A549 (cell line): ENCODE measurements around the gene PRR12.

Experiments
- BHLHE40 ChIP-seq: IDR thresholded peaks from 2 replicates; pipeline ENCODE4 v1.6.1; 2012; ENCODE audit warnings: low read depth, low read length, inconsistent platforms
- CBX2 ChIP-seq: fragments of 200-600 bp; sonication (generic); IDR thresholded peaks from 2 replicates; pipeline ENCODE4 v1.6.1; 2016; ENCODE audit warnings: low read depth, mild to moderate bottlenecking, borderline replicate concordance
- CTCF ChIP-seq: fragments of >200 bp; sonication (Bioruptor Twin); formaldehyde crosslinking; IDR thresholded peaks from 3 replicates; pipeline ENCODE4 v1.5.1; 2016
- JUN ChIP-seq, 2 experiments: fragments of >200 bp; sonication (Bioruptor Twin); formaldehyde crosslinking; IDR thresholded peaks; 2 replicates in 1 of 2; 3 replicates in 1 of 2; pipeline ENCODE4 v1.6.1; 2016 to 2017
- KDM1A ChIP-seq: fragments of 200-600 bp; sonication (generic); IDR thresholded peaks from 2 replicates; pipeline ENCODE4 v1.6.1; 2016; ENCODE audit warnings: low read depth, mild to moderate bottlenecking
- MAFK ChIP-seq: fragments of 450-650 bp; IDR thresholded peaks from 2 replicates; pipeline ENCODE4 v1.6.1; 2014; ENCODE audit not compliant: partially characterized antibody
- MAX ChIP-seq: IDR thresholded peaks from 2 replicates; pipeline ENCODE4 v1.6.1; 2012
- MYC ChIP-seq: IDR thresholded peaks from 2 replicates; pipeline ENCODE4 v1.6.1; 2012; ENCODE audit warnings: mild to moderate bottlenecking, inconsistent platforms, low read length, improper control_type of control experiment, borderline replicate concordance
- PHF8 ChIP-seq: fragments of 200-600 bp; sonication (generic); IDR thresholded peaks from 2 replicates; pipeline ENCODE4 v1.6.1; 2016; ENCODE audit warnings: low read depth, mild to moderate bottlenecking, antibody characterized with exemption, moderate library complexity, borderline replicate concordance
- RAD21 ChIP-seq, 2 experiments: fragments of >200 bp in 1 of 2; sonication (Bioruptor Twin) in 1 of 2; formaldehyde crosslinking in 1 of 2; IDR thresholded peaks in 1 of 2; conservative IDR thresholded peaks in 1 of 2; 2 replicates in 1 of 2; 3 replicates in 1 of 2; pipeline ENCODE4 v1.6.1; 2012 to 2018; ENCODE audit warnings: inconsistent platforms in 1 of 2
- RFX5 ChIP-seq: fragments of 450-650 bp; IDR thresholded peaks from 2 replicates; pipeline ENCODE4 v1.7.1; 2014; ENCODE audit warnings: antibody characterized with exemption, mild to moderate bottlenecking, moderate library complexity
- USF2 ChIP-seq: fragments of 450-650 bp; IDR thresholded peaks from 2 replicates; pipeline ENCODE4 v1.6.1; 2014; ENCODE audit warnings: antibody characterized with exemption
- ZNF302 ChIP-seq: fragments of 250-450 bp; sonication (Bioruptor Pico); IDR thresholded peaks from 2 replicates; pipeline ENCODE4 v1.9.0; 2021; ENCODE audit warnings: inconsistent platforms, mild to moderate bottlenecking, moderate library complexity

GRCh38 chr19:49546825-49547565, 44.0 kb upstream of the PRR12 start:
- no peak for TF ChIP-seq CBX2
- no peak for TF ChIP-seq JUN (IDR thresholded peaks at IDR 0.05)
- TF ChIP-seq PHF8: no peak
- TF ChIP-seq MAX: peak; percentile 60
- TF ChIP-seq MAFK: no peak
- TF ChIP-seq CTCF: peak; percentile 97
- TF ChIP-seq USF2: no peak
- no peak for TF ChIP-seq ZNF302 (CRISPR knock-in tag)
- TF ChIP-seq BHLHE40: no peak
- TF ChIP-seq KDM1A: no peak
- TF ChIP-seq RAD21 (conservative IDR thresholded peaks at IDR 0.05 in 1 of 2, IDR thresholded peaks at IDR 0.05 in 1 of 2): peak; percentile 94 to 98
- no peak for TF ChIP-seq RFX5
- no peak for TF ChIP-seq MYC
